IMR-90 (cell line): Measurements from ENCODE around the gene ANKFN1. TPM values are rescaled to one million over a fixed set of nuclear protein-coding genes. Genes with fewer than 3 reads are reported as not detected.

ENCODE experiments used
- ATAC-seq: fragments of 200-7000 bp; cut with Tn5 transposase; 2 replicates; pipeline ENCODE4 v1.9.1; 2020; ENCODE audit warnings: low read depth, mild to moderate bottlenecking, moderate library complexity
- BruUV-seq: library from RNA; stranded (reverse); fragments of 400-500 nt; replicated peaks from 2 replicates; lab custom pipeline; 2021; lab: Mats Ljungman, UMichigan
- CTCF ChIA-PET: fragments of 300-600 bp; formaldehyde crosslinking; extraction: SDS; loops from one replicate; lab custom pipeline; 2021; ENCODE audit warnings: antibody characterized with exemption; lab: Yijun Ruan, JAX
- POLR2A ChIA-PET: fragments of 300-600 bp; sonication (Branson Sonifier 250); formaldehyde crosslinking; loops from one replicate; lab custom pipeline; 2022; ENCODE audit warnings: antibody characterized with exemption; ENCODE audit not compliant: unreplicated experiment; lab: Charles Lee
- DNase-seq: peaks from one replicate; pipeline ENCODE4 v3.0.0; 2013
- H2AFZ ChIP-seq: replicated peaks from 2 replicates; pipeline ENCODE3; 2013; ENCODE audit warnings: low read length, mild to moderate bottlenecking; ENCODE audit not compliant: poor library complexity
- H2AK5ac ChIP-seq: 2 replicates; pipeline ENCODE4 v1.6.1; 2013; ENCODE audit warnings: low read depth, low read length, inconsistent platforms
- H2AK9ac ChIP-seq: replicated peaks from 2 replicates; pipeline ENCODE3; 2013; ENCODE audit warnings: mild to moderate bottlenecking, low read depth, low read length, moderate library complexity; ENCODE audit not compliant: poor library complexity
- H2BK120ac ChIP-seq: 2 replicates; pipeline ENCODE4 v1.6.1; 2013; ENCODE audit warnings: low read depth, low read length, inconsistent platforms
- H2BK15ac ChIP-seq: 3 replicates; pipeline ENCODE4 v1.6.1; 2013; ENCODE audit warnings: low read depth, low read length, inconsistent platforms
- H2BK20ac ChIP-seq: 2 replicates; pipeline ENCODE4 v1.6.1; 2013; ENCODE audit warnings: low read depth, mild to moderate bottlenecking, inconsistent platforms, low read length, moderate library complexity
- H2BK5ac ChIP-seq: 2 replicates; pipeline ENCODE4 v1.6.1; 2013; ENCODE audit warnings: mild to moderate bottlenecking, low read depth, low read length, inconsistent platforms; ENCODE audit not compliant: poor library complexity, severe bottlenecking
- H3K14ac ChIP-seq: replicated peaks from 2 replicates; pipeline ENCODE4 v1.6.1; 2013; ENCODE audit warnings: low read depth, low read length, inconsistent platforms
- H3K18ac ChIP-seq: 2 replicates; pipeline ENCODE4 v1.6.1; 2013; ENCODE audit warnings: low read depth, low read length, control low read depth
- H3K23ac ChIP-seq: 2 replicates; pipeline ENCODE4 v1.6.1; 2013; ENCODE audit warnings: low read depth, low read length, inconsistent platforms
- H3K27ac ChIP-seq: 2 replicates; pipeline ENCODE4 v1.5.1; 2013; ENCODE audit warnings: mild to moderate bottlenecking, control low read depth, low read length; ENCODE audit not compliant: insufficient read depth
- H3K27me3 ChIP-seq: 2 replicates; pipeline ENCODE4 v1.6.1; 2013; ENCODE audit warnings: low read length; ENCODE audit not compliant: control insufficient read depth, insufficient read depth
- H3K36me3 ChIP-seq: 2 replicates; pipeline ENCODE4 v1.6.1; 2013; ENCODE audit warnings: low read length, mixed read lengths; ENCODE audit not compliant: control insufficient read depth, insufficient read depth
- H3K4ac ChIP-seq: 2 replicates; pipeline ENCODE4 v1.6.1; 2013; ENCODE audit warnings: low read depth, low read length, inconsistent platforms
- H3K4me1 ChIP-seq: 2 replicates; pipeline ENCODE4 v1.6.1; 2013; ENCODE audit warnings: low read length, mixed read lengths; ENCODE audit not compliant: control insufficient read depth, insufficient read depth
- H3K4me2 ChIP-seq: 2 replicates; pipeline ENCODE4 v1.6.1; 2013; ENCODE audit warnings: low read depth, mild to moderate bottlenecking, control low read depth, low read length, moderate library complexity
- H3K4me3 ChIP-seq: 2 replicates; pipeline ENCODE4 v1.5.1; 2013; ENCODE audit warnings: low read depth, mild to moderate bottlenecking, control low read depth, low read length, moderate library complexity; ENCODE audit not compliant: insufficient read depth
- H3K56ac ChIP-seq: 2 replicates; pipeline ENCODE4 v1.6.1; 2013; ENCODE audit warnings: low read length, inconsistent platforms; ENCODE audit not compliant: insufficient read depth; ENCODE audit errors: extremely low read depth
- H3K79me1 ChIP-seq, 2 experiments: 2 replicates each; pipeline ENCODE4 v1.6.1; 2013; ENCODE audit warnings: low read length in 2 of 2, inconsistent platforms in 1 of 2, low read depth in 1 of 2
- H3K9ac ChIP-seq: 2 replicates; pipeline ENCODE4 v1.6.1; 2013; ENCODE audit warnings: low read depth, low read length, control low read depth
- H3K9me1 ChIP-seq: 2 replicates; pipeline ENCODE4 v1.6.1; 2013; ENCODE audit warnings: low read length, inconsistent platforms; ENCODE audit not compliant: insufficient read depth
- H3K9me3 ChIP-seq: 2 replicates; pipeline ENCODE4 v1.6.1; 2013; ENCODE audit warnings: low read length; ENCODE audit not compliant: control insufficient read depth, insufficient read depth
- H4K20me1 ChIP-seq: 2 replicates; pipeline ENCODE4 v1.6.1; 2013; ENCODE audit warnings: low read length, inconsistent platforms; ENCODE audit not compliant: insufficient read depth
- H4K5ac ChIP-seq: 2 replicates; pipeline ENCODE4 v1.6.1; 2013; ENCODE audit warnings: mild to moderate bottlenecking, low read depth, low read length, control low read depth
- H4K8ac ChIP-seq, 2 experiments: 2 replicates each; pipeline ENCODE4 v1.6.1; 2013; ENCODE audit warnings: low read depth in 2 of 2, low read length in 2 of 2, control low read depth in 1 of 2, inconsistent platforms in 1 of 2
- H4K91ac ChIP-seq: 2 replicates; pipeline ENCODE4 v1.6.1; 2013; ENCODE audit warnings: low read depth, low read length, inconsistent platforms; ENCODE audit not compliant: insufficient read depth
- CTCF ChIP-seq: conservative IDR thresholded peaks from 2 replicates; pipeline ENCODE4 v1.5.1; 2012; ENCODE audit warnings: mild to moderate bottlenecking, low read depth, low read length, improper control_type of control experiment
- RAD21 ChIP-seq: IDR thresholded peaks from 2 replicates; pipeline ENCODE4 v1.6.1; 2012; ENCODE audit warnings: low read length, improper control_type of control experiment
- WGBS, 2 experiments: methylation state at CpG; one replicate each; pipeline versions ENCODE4 v1.1.5 to v1.1.7; 2013; ENCODE audit warnings: missing lambda C conversion rate in 2 of 2; ENCODE audit not compliant: insufficient read length in 1 of 2; ENCODE audit errors: extremely low coverage in 2 of 2; 5-methylcytosine and 5-hydroxymethylcytosine counted together
- dilution Hi-C: fragments of 300-500 bp; cut with HindIII; formaldehyde crosslinking; loops from one replicate; pipeline ENCODE4 v1.14.3; 2018; ENCODE audit warnings: low sequenced_read_pairs; ENCODE audit not compliant: unreplicated experiment
- in situ Hi-C: fragments of 300-500 bp; cut with MboI; formaldehyde crosslinking; loops from 3 replicates; pipeline ENCODE4 v1.14.3; 2019; ENCODE audit warnings: low sequenced_read_pairs, inconsistent platforms, mixed read lengths
- intact Hi-C: fragments of 100-400 bp; cut with micrococcal nuclease; formaldehyde crosslinking; loops from 2 replicates; pipeline ENCODE4 v1.10.0; 2022
- polyA plus RNA-seq, 3 experiments: library from polyadenylated mRNA; depleted of rRNA; stranded (reverse); fragments of >200 nt; gene quantifications; 2 replicates each; pipeline ENCODE4 v1.2.3, GENCODE V29; 2012; ENCODE audit warnings: low replicate concordance in 1 of 3
- total RNA-seq: library from RNA; depleted of rRNA; stranded (reverse); fragments of >200 nt; gene quantifications from 2 replicates; pipeline ENCODE4 v1.2.3, GENCODE V29; 2012
- TF ChIP-seq, protein P1 (sequence below): fragments of 150-350 bp; IDR thresholded peaks from 2 replicates; pipeline ENCODE4 v1.6.1; 2017; ENCODE audit warnings: mild to moderate bottlenecking, antibody characterized with exemption, low read length, low read depth

ANKFN1 gene
- total and polyA plus RNA-seq, 2 of the 4 experiments (the other 2 are of a cell fraction), result not detected

DNA sequence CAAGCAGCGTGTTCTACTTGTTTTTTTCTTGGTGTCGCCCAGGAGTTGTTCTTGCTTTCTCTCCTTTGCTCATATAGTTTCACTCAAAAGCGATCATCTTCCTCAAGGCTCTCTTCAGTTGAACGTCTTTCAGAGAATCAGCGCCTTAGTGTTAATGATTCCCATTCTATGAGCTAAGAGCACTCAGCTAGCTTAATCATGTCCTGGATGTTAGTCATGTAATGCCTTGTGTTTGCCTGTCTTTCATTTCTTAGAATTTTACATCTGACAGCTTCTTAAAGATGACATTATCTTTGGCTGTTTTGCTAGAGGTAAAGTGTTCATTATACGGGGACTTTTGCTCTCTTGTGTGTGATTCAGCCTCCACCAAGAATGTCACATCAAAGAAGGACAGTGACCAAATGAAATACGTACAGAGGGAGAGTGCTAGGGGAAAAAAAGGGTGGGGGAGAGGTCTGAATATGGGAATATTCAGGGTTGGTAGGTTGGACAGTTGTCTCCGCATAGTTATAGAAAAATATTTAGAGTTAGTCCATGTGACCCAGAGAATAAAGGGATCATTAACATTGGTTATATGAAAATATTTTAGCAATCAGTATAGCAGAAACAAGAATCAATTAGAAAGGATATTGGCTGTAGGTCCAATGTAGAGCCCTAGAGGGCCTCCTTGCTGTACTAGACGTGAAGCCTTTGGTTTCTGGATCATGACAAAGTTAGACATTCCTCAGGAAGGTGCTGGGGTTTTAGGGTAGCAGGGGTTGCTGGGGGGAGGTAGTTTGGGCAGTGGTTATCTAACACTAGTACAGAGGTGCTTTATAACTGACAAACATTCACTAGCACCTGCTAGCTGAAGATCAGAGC is 31.9 kb upstream of the ANKFN1 start:
- Histone ChIP-seq H2AFZ (no peak overlapping the region), H3K4me3 (no peak overlapping the region), H3K79me1 (no peaks in the 10 kb centered on the region), H2BK120ac (no peak overlapping the region), H2AK9ac (no peak overlapping the region), H3K9me3 (no peaks in the 10 kb centered on the region), H2BK20ac (no peak overlapping the region), H3K14ac (no peak overlapping the region), H4K8ac (no peak overlapping the region), H3K23ac (no peak overlapping the region), H3K9me1 (no peaks in the 10 kb centered on the region), H3K36me3 (no peaks in the 10 kb centered on the region), H3K27ac (no peak overlapping the region), H4K20me1 (no peaks in the 10 kb centered on the region), H3K4me1 (no peaks in the 10 kb centered on the region), H3K56ac (no peak overlapping the region), H2BK5ac (no peak overlapping the region), H4K5ac (no peak overlapping the region), H3K18ac (no peak overlapping the region), H3K27me3 (no peaks in the 10 kb centered on the region), H2BK15ac (no peak overlapping the region), H3K4ac (no peak overlapping the region), H4K91ac (no peak overlapping the region), H3K4me2 (no peak overlapping the region), H2AK5ac (no peak overlapping the region), H3K9ac (no peak overlapping the region)
- intact Hi-C loops, result loop anchor here (1.0 kb wide), 1 partner anchor 358 kb away; no protein-coding TSS in a partner anchor
- ChIA-PET CTCF (interaction anchor here (1.4 kb wide), 1 partner anchor 12 kb away, joined by 4 read pairs; no protein-coding TSS in a partner anchor), POLR2A (no interaction called here)
- no TSS peak for BruUV-seq
- dilution Hi-C loops, result no loop called here
- TF ChIP-seq, protein P1, sequence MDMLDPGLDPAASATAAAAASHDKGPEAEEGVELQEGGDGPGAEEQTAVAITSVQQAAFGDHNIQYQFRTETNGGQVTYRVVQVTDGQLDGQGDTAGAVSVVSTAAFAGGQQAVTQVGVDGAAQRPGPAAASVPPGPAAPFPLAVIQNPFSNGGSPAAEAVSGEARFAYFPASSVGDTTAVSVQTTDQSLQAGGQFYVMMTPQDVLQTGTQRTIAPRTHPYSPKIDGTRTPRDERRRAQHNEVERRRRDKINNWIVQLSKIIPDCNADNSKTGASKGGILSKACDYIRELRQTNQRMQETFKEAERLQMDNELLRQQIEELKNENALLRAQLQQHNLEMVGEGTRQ, result no peak
- peak; percentile 36 for TF ChIP-seq CTCF
- peak; percentile 45; the same call in 1 of the 2 replicates for TF ChIP-seq RAD21
- no peak for DNase-seq
- no peak for ATAC-seq
- in situ Hi-C loops, result loop anchor here (10.0 kb wide), 2 partner anchors 333 to 593 kb away; no protein-coding TSS in a partner anchor
- WGBS, 2 experiments, result 63% methylated on average over 3 of the region's 9 CpGs; no CpG with 5 or more reads in 1 of the 2 experiments
